ENCODE data around the gene ACSS1. TPM values are rescaled to one million over a fixed set of nuclear protein-coding genes. Genes with fewer than 3 reads are reported as not detected.

Gene ACSS1
- total RNA-seq, 2 experiments from 2014 or later = 17.5 to 18.2 TPM

GRCh38 chr20:25079171-25079570, 21.2 kb upstream of the ACSS1 start:
- H3K9me3 Mint-ChIP-seq = no peaks in the 10 kb centered on the region
- DNase-seq (no peak), ATAC-seq (no peak)
- no peak overlapping the region for H3K27ac Mint-ChIP-seq
- TF ChIP-seq CTCF (IDR thresholded peaks at IDR 0.05) = no peak
- H3K4me3 Mint-ChIP-seq = no peak overlapping the region
- H3K4me1 Mint-ChIP-seq (ENCODE audit: low read depth) = peaks cover 20% of the 10 kb centered on the region
- ChIA-PET CTCF (interaction anchor here (1.3 to 2.2 kb wide), 3 partner anchors 13 to 100 kb away, joined by 3 to 6 read pairs (median 4); no protein-coding TSS in a partner anchor), POLR2A (no interaction called here)
- peaks cover 65% of the 10 kb centered on the region for H3K27me3 Mint-ChIP-seq
- intact Hi-C loops (cut with micrococcal nuclease) = loop anchor here (5.0 kb wide), 1 partner anchor 98 kb away; no protein-coding TSS in a partner anchor
- H3K36me3 Mint-ChIP-seq (ENCODE audit: low read depth) = no peaks in the 10 kb centered on the region

- no peak overlapping the region for H3K4me3 Mint-ChIP-seq
Observed at GRCh38 chr20:25078662-25079061, 20.7 kb upstream of the ACSS1 start.

GRCh38 chr20:25077610-25078169, 19.8 kb upstream of the ACSS1 start:
- H3K4me1 Mint-ChIP-seq (ENCODE audit: low read depth) = peaks cover 13% of the 10 kb centered on the region
- H3K27me3 Mint-ChIP-seq = peaks cover 59% of the 10 kb centered on the region
- intact Hi-C loops (cut with micrococcal nuclease) = loop anchor here (5.0 kb wide), 1 partner anchor 100 kb away; no protein-coding TSS in a partner anchor
- H3K4me3 Mint-ChIP-seq = no peak overlapping the region
- H3K36me3 Mint-ChIP-seq (ENCODE audit: low read depth) = no peaks in the 10 kb centered on the region
- POLR2A ChIA-PET = interaction anchor here (0.6 to 1.5 kb wide), 3 partner anchors 13 to 18 kb away, joined by 3 to 4 read pairs (median 3); no protein-coding TSS in a partner anchor
- no peak overlapping the region for H3K27ac Mint-ChIP-seq
- H3K9me3 Mint-ChIP-seq = no peaks in the 10 kb centered on the region
- no peak for TF ChIP-seq CTCF (IDR thresholded peaks at IDR 0.05)
- CTCF ChIA-PET = interaction anchor here (1.3 to 2.2 kb wide), 2 partner anchors 15 to 84 kb away, joined by 4 to 6 read pairs; no protein-coding TSS in a partner anchor
- ATAC-seq (peak; percentile 49), DNase-seq (peak; percentile 17)

More at GRCh38 chr20:25078662-25079061, 20.7 kb upstream of the ACSS1 start:
- ATAC-seq = no peak
- Mint-ChIP-seq H3K36me3 (ENCODE audit: low read depth) (no peaks in the 10 kb centered on the region), H3K4me1 (ENCODE audit: low read depth) (peaks cover 20% of the 10 kb centered on the region), H3K9me3 (no peaks in the 10 kb centered on the region), H3K27ac (no peak overlapping the region), H3K27me3 (peaks cover 61% of the 10 kb centered on the region)
- DNase-seq = no peak
- ChIA-PET POLR2A (no interaction called here), CTCF (interaction anchor here (1.3 to 2.2 kb wide), 3 partner anchors 14 to 101 kb away, joined by 3 to 6 read pairs (median 4); no protein-coding TSS in a partner anchor)
- intact Hi-C loops (cut with micrococcal nuclease) = loop anchor here (5.0 kb wide), 1 partner anchor 99 kb away; no protein-coding TSS in a partner anchor
- no peak for TF ChIP-seq CTCF (IDR thresholded peaks at IDR 0.05)

GRCh38 chr20:25076731-25077609, 19.0 kb upstream of the ACSS1 start:
- CTCF ChIA-PET = interaction anchor here (2.2 kb wide), 1 partner anchor 83 kb away, joined by 6 read pairs; no protein-coding TSS in a partner anchor
- peaks cover 57% of the 10 kb centered on the region for H3K27me3 Mint-ChIP-seq
- H3K36me3 Mint-ChIP-seq (ENCODE audit: low read depth) = no peaks in the 10 kb centered on the region
- H3K4me3 Mint-ChIP-seq = no peak overlapping the region
- H3K9me3 Mint-ChIP-seq = no peaks in the 10 kb centered on the region
- ATAC-seq (peak; percentile 42), DNase-seq (peak; percentile 46)
- no peak overlapping the region for H3K27ac Mint-ChIP-seq
- no peak for TF ChIP-seq CTCF (IDR thresholded peaks at IDR 0.05)
- intact Hi-C loops (cut with micrococcal nuclease) = loop anchor here (5.0 kb wide), 1 partner anchor 100 kb away; no protein-coding TSS in a partner anchor
- peaks cover 9% of the 10 kb centered on the region for H3K4me1 Mint-ChIP-seq (ENCODE audit: low read depth)
- POLR2A ChIA-PET = interaction anchor here (1.5 kb wide), 1 partner anchor 13 kb away, joined by 3 read pairs; no protein-coding TSS in a partner anchor

Measured in activated CD8-positive, alpha-beta T cell treated with anti-CD3 and anti-CD28 coated beads for 36 hours (primary cell).